HFF-Myc (cell line): ENCODE measurements around the gene ZFYVE16.

Source experiments
- DNase-seq: peaks from one replicate; pipeline ENCODE4 v3.0.0-alpha.2; 2011; ENCODE audit warnings: low read depth; ENCODE audit errors: extremely low read depth
- H3K4me3 ChIP-seq: replicated peaks from 2 replicates; pipeline ENCODE4 v1.5.1; 2011; ENCODE audit warnings: low read depth, mild to moderate bottlenecking, control low read depth, low read length
- CTCF ChIP-seq: IDR thresholded peaks from 2 replicates; pipeline ENCODE4 v1.5.1; 2012; ENCODE audit warnings: mild to moderate bottlenecking, low read depth, low read length, control low read depth; ENCODE audit errors: missing control alignments

The ZFYVE16 gene

GRCh38 chr5:80407735-80408483 lies at the start of gene ZFYVE16:
TSS of gene ZFYVE16 (plus strand) at chr5:80408064. CDS start at chr5:80434148, 26,084 bp downstream.
- DNase-seq = peak; percentile 91
- TF ChIP-seq CTCF = no peak
- peak within 1 kb of the TSS; percentile 96 for H3K4me3 ChIP-seq

GRCh38 chr5:80360914-80361444 lies 46.9 kb upstream of the ZFYVE16 start:
- no peak overlapping the region for H3K4me3 ChIP-seq
- DNase-seq = no peak
- no peak for TF ChIP-seq CTCF

- no peak for DNase-seq
- H3K4me3 ChIP-seq = no peak overlapping the region
- no peak for TF ChIP-seq CTCF
These were observed 43.0 kb upstream of the ZFYVE16 start for GRCh38 chr5:80364892-80365291.

GRCh38 chr5:80368661-80369480 lies 39.0 kb upstream of the ZFYVE16 start:
- no peak overlapping the region for H3K4me3 ChIP-seq
- TF ChIP-seq CTCF = no peak
- no peak for DNase-seq

- H3K4me3 ChIP-seq = no peak overlapping the region
- TF ChIP-seq CTCF = no peak
- no peak for DNase-seq
These were observed 38.3 kb upstream of the ZFYVE16 start for GRCh38 chr5:80369521-80369920.

- H3K4me3 ChIP-seq = no peak overlapping the region
- no peak for DNase-seq
- TF ChIP-seq CTCF = no peak
These were observed 37.5 kb upstream of the ZFYVE16 start for GRCh38 chr5:80370390-80370789.
